OCI-LY7 (cell line): Measurements from ENCODE around the gene TMEM39B. TPM values are rescaled to one million over a fixed set of nuclear protein-coding genes. Genes with fewer than 3 reads are reported as not detected.

Source experiments
- BruUV-seq: library from RNA; stranded (reverse); fragments of 400-500 nt; replicated peaks from 2 replicates; lab custom pipeline; 2021; lab: Mats Ljungman, UMichigan
- CTCF ChIA-PET: fragments of 300-600 bp; sonication (Branson Sonifier 250); formaldehyde crosslinking; loops from one replicate; lab custom pipeline; 2022; ENCODE audit warnings: antibody characterized with exemption; ENCODE audit not compliant: unreplicated experiment; lab: Charles Lee
- POLR2A ChIA-PET: fragments of 300-600 bp; sonication (Branson Sonifier 250); formaldehyde crosslinking; loops from one replicate; lab custom pipeline; 2022; ENCODE audit warnings: antibody characterized with exemption; lab: Charles Lee
- DNase-seq: peaks from one replicate; pipeline ENCODE4 v3.0.0-alpha.2; 2015; ENCODE audit warnings: low spot score
- H2AFZ ChIP-seq: fragments of 200-600 bp; sonication (generic), shearing (Covaris generic); 2 replicates; pipeline ENCODE4 v1.6.1; 2014; ENCODE audit warnings: mild to moderate bottlenecking, antibody characterized with exemption, low read length, moderate library complexity
- H3K27ac ChIP-seq: fragments of 200-600 bp; sonication (generic); 2 replicates; pipeline ENCODE4 v1.5.1; 2014; ENCODE audit warnings: mixed run types, low read depth, mild to moderate bottlenecking, moderate library complexity, low read length, inconsistent platforms; ENCODE audit not compliant: poor library complexity, severe bottlenecking
- H3K36me3 ChIP-seq: fragments of 200-600 bp; sonication (generic); 2 replicates; pipeline ENCODE4 v1.6.1; 2014; ENCODE audit warnings: mild to moderate bottlenecking, antibody characterized with exemption, low read length, moderate library complexity, mixed read lengths; ENCODE audit not compliant: insufficient read depth
- H3K4me1 ChIP-seq: fragments of 200-600 bp; sonication (generic); 2 replicates; pipeline ENCODE4 v1.5.1; 2014; ENCODE audit warnings: mild to moderate bottlenecking, low read length; ENCODE audit not compliant: insufficient read depth, poor library complexity, severe bottlenecking
- H3K4me2 ChIP-seq: fragments of 200-600 bp; sonication (generic); 2 replicates; pipeline ENCODE4 v1.6.1; 2014; ENCODE audit warnings: mild to moderate bottlenecking, low read length
- H3K4me3 ChIP-seq: fragments of 200-600 bp; sonication (generic); 2 replicates; pipeline ENCODE4 v1.5.1; 2014; ENCODE audit warnings: mild to moderate bottlenecking, low read depth, low read length; ENCODE audit not compliant: poor library complexity, severe bottlenecking
- H3K79me2 ChIP-seq: fragments of 200-600 bp; sonication (generic); 2 replicates; pipeline ENCODE4 v1.6.1; 2016; ENCODE audit warnings: low read depth, mild to moderate bottlenecking, low read length, moderate library complexity, mixed read lengths; ENCODE audit not compliant: insufficient read depth
- H3K9me2 ChIP-seq: fragments of 200-600 bp; sonication (generic); 2 replicates; pipeline ENCODE4 v1.6.1; 2016; ENCODE audit warnings: mild to moderate bottlenecking, low read length, mixed read lengths; ENCODE audit not compliant: insufficient read depth
- H3K9me3 ChIP-seq: fragments of 200-600 bp; sonication (generic); 2 replicates; pipeline ENCODE4 v1.6.1; 2014; ENCODE audit warnings: mild to moderate bottlenecking, mixed run types, low read length, mixed read lengths
- H4K20me1 ChIP-seq: fragments of 200-600 bp; sonication (generic); 2 replicates; pipeline ENCODE4 v1.6.1; 2014; ENCODE audit warnings: mild to moderate bottlenecking, antibody characterized with exemption, low read length, moderate library complexity, mixed read lengths; ENCODE audit not compliant: insufficient read depth
- CTCF ChIP-seq: fragments of 200-600 bp; sonication (generic); conservative IDR thresholded peaks from 2 replicates; pipeline ENCODE4 v1.5.1; 2014; ENCODE audit warnings: mild to moderate bottlenecking, antibody characterized with exemption, low read length, moderate library complexity, mixed read lengths
- EZH2phosphoT487 ChIP-seq: fragments of 200-600 bp; sonication (generic); IDR thresholded peaks from 2 replicates; pipeline ENCODE4 v1.6.1; 2018; ENCODE audit warnings: low read depth, borderline replicate concordance, mild to moderate bottlenecking, mixed run types, antibody characterized with exemption, low read length, moderate library complexity, mixed read lengths
- intact Hi-C: fragments of 100-400 bp; cut with micrococcal nuclease; formaldehyde crosslinking; loops from one replicate; pipeline ENCODE4 v1.10.0; 2022; ENCODE audit not compliant: unreplicated experiment
- total RNA-seq, 2 experiments: library from RNA; depleted of rRNA in 1 of 2; stranded (reverse); fragments of >200 nt in 1 of 2; shearing (Covaris generic) in 1 of 2; gene quantifications; 2 replicates each; pipeline ENCODE4 v1.2.3, GENCODE V29; 2014 to 2022

The TMEM39B gene
- total RNA-seq, 2 experiments from 2014 or later: 11.3 to 35.9 TPM

GRCh38 chr1:32032275-32032615 is 40.5 kb upstream of the TMEM39B start:
- ChIA-PET CTCF (no interaction called here), POLR2A (interaction anchor here (0.9 kb wide), 1 partner anchor 9 kb away, joined by 3 read pairs; no protein-coding TSS in a partner anchor)
- Histone ChIP-seq H3K4me2 (no peak overlapping the region), H3K4me3 (no peak overlapping the region), H3K27ac (no peak overlapping the region), H3K9me3 (no peaks in the 10 kb centered on the region), H2AFZ (no peak overlapping the region), H3K9me2 (no peaks in the 10 kb centered on the region), H3K36me3 (peaks cover 96% of the 10 kb centered on the region), H3K79me2 (peaks cover 91% of the 10 kb centered on the region), H3K4me1 (no peaks in the 10 kb centered on the region), H4K20me1 (peaks cover 10% of the 10 kb centered on the region; the same call in 1 of the 2 replicates)
- no peak for DNase-seq
- BruUV-seq: no TSS peak
- no peak for TF ChIP-seq CTCF
- intact Hi-C loops: no loop called here

- intact Hi-C loops: no loop called here
- DNase-seq: no peak
- H3K4me1 ChIP-seq: no peaks in the 10 kb centered on the region
- CTCF ChIA-PET: no interaction called here
- no peaks in the 10 kb centered on the region for H3K9me2 ChIP-seq
- no peak overlapping the region for H2AFZ ChIP-seq
- no peak overlapping the region for H3K4me2 ChIP-seq
- 0 out of 2 replicates have a peak, but pooled peaks cover 14% of the 10 kb centered on the region for H4K20me1 ChIP-seq
- POLR2A ChIA-PET: interaction anchor here (0.6 to 2.5 kb wide), 3 partner anchors 10 to 384 kb away, joined by 3 to 11 read pairs (median 4); no protein-coding TSS in a partner anchor
- peaks cover 71% of the 10 kb centered on the region for H3K79me2 ChIP-seq
- H3K4me3 ChIP-seq: no peak overlapping the region
- H3K9me3 ChIP-seq: no peaks in the 10 kb centered on the region
- no TSS peak for BruUV-seq
- no peak for TF ChIP-seq EZH2phosphoT487
- TF ChIP-seq CTCF: no peak
- H3K27ac ChIP-seq: no peak overlapping the region
- peaks cover 99% of the 10 kb centered on the region for H3K36me3 ChIP-seq
These were observed 37.6 kb upstream of the TMEM39B start for GRCh38 chr1:32035119-32035518.

GRCh38 chr1:32040711-32041110 is 32.0 kb upstream of the TMEM39B start:
- TF ChIP-seq EZH2phosphoT487: no peak
- TF ChIP-seq CTCF: no peak
- Histone ChIP-seq H3K4me1 (no peaks in the 10 kb centered on the region), H3K79me2 (peaks cover 22% of the 10 kb centered on the region; the same call in 1 of the 2 replicates), H3K9me2 (no peaks in the 10 kb centered on the region), H3K4me3 (no peak overlapping the region), H3K4me2 (no peak overlapping the region), H3K36me3 (peaks cover 57% of the 10 kb centered on the region), H4K20me1 (peaks cover 11% of the 10 kb centered on the region; the same call in 1 of the 2 replicates), H3K27ac (no peak overlapping the region), H3K9me3 (no peaks in the 10 kb centered on the region), H2AFZ (no peak overlapping the region)
- ChIA-PET POLR2A (interaction anchor here (0.9 kb wide), 1 partner anchor 16 kb away, joined by 3 read pairs; no protein-coding TSS in a partner anchor), CTCF (no interaction called here)
- intact Hi-C loops: no loop called here
- DNase-seq: no peak
- BruUV-seq: no TSS peak
